Naive thymus-derived CD4-positive, alpha-beta T cell (primary cell): ENCODE results near the gene TIGD1. TPM values are rescaled to one million over a fixed set of nuclear protein-coding genes. Genes with fewer than 3 reads are reported as not detected.

Experiments used
- polyA plus RNA-seq, 2 donors: library from polyadenylated mRNA; unstranded; fragments of 300-500 nt; fragmentation: Illumina TruSeq; gene quantifications; one replicate each; pipeline ENCODE4 v1.2.3, GENCODE V29; 2021
- total RNA-seq, 6 experiments: library from RNA in 5 of 6; stranded (reverse) in 5 of 6; gene quantifications; 1 replicate in 5 of 6; 2 replicates in 1 of 6; pipeline ENCODE4 v1.2.3 and lab custom pipeline; 2021 to 2026

The TIGD1 gene
- total and polyA plus RNA-seq, 7 experiments from 2014 or later, result 9.7 to 23.8 (median 19.3) TPM

Other genes starting within 250 kb of the TIGD1 start
- under 1 TPM in 2 of 5 experiments, not detected in 3; 0.24 TPM for gene ALPP, start 171.8 kb downstream of the TIGD1 start, total RNA-seq
- not detected for gene ALPP, start 171.8 kb downstream of the TIGD1 start, polyA plus RNA-seq
- not detected for gene ALPG, start 143.7 kb downstream of the TIGD1 start, total RNA-seq
- gene ALPG, start 143.7 kb downstream of the TIGD1 start, polyA plus RNA-seq, result not detected
- not detected for gene ALPI, start 94.4 kb downstream of the TIGD1 start, total RNA-seq
- not detected for gene ALPI, start 94.4 kb downstream of the TIGD1 start, polyA plus RNA-seq
- gene ECEL1, start 62.7 kb downstream of the TIGD1 start, total RNA-seq, result not detected
- not detected for gene ECEL1, start 62.7 kb downstream of the TIGD1 start, polyA plus RNA-seq
- gene PRSS56, start 30.2 kb downstream of the TIGD1 start, total RNA-seq, result not detected
- not detected for gene PRSS56, start 30.2 kb downstream of the TIGD1 start, polyA plus RNA-seq
- not detected for gene CHRND, start 24.4 kb downstream of the TIGD1 start, total RNA-seq
- gene CHRND, start 24.4 kb downstream of the TIGD1 start, polyA plus RNA-seq, result under 1 TPM in 1 of 2 donors, not detected in 1; 0.13 TPM
- not detected for gene CHRNG, start 10.9 kb downstream of the TIGD1 start, total RNA-seq
- gene CHRNG, start 10.9 kb downstream of the TIGD1 start, polyA plus RNA-seq, result under 1 TPM; 0.10 to 0.26 TPM
- gene EIF4E2, start 132 bp upstream of the TIGD1 start, total RNA-seq, result 10 to 100 TPM; 51.9 to 77.6 (median 61.6) TPM
- gene EIF4E2, start 132 bp upstream of the TIGD1 start, polyA plus RNA-seq, result 10 to 100 TPM; 59.8 to 63.4 TPM
- 1 to 10 TPM in 4 of 5 experiments, under 1 TPM in 1; 0.70 to 2.9 (median 2.1) TPM for gene EFHD1, start 83.0 kb upstream of the TIGD1 start, total RNA-seq
- gene EFHD1, start 83.0 kb upstream of the TIGD1 start, polyA plus RNA-seq, result 1 to 10 TPM; 3.1 to 4.4 TPM
- gene GIGYF2, start 146.8 kb upstream of the TIGD1 start, total RNA-seq, result 10 to 100 TPM; 70.7 to 82.8 (median 79.8) TPM
- 10 to 100 TPM; 25.3 to 29.9 TPM for gene GIGYF2, start 146.8 kb upstream of the TIGD1 start, polyA plus RNA-seq
- gene KCNJ13, start 226.0 kb upstream of the TIGD1 start, total RNA-seq, result not detected
- under 1 TPM in 1 of 2 donors, not detected in 1; 0.50 TPM for gene KCNJ13, start 226.0 kb upstream of the TIGD1 start, polyA plus RNA-seq